ENCODE measurements around the gene IER3IP1. TPM values are rescaled to one million over a fixed set of nuclear protein-coding genes. Genes with fewer than 3 reads are reported as not detected.

IER3IP1 gene
- total and polyA plus RNA-seq, 3 experiments from 2014 or later = 15.6 to 20.9 (median 19.0) TPM

DNA sequence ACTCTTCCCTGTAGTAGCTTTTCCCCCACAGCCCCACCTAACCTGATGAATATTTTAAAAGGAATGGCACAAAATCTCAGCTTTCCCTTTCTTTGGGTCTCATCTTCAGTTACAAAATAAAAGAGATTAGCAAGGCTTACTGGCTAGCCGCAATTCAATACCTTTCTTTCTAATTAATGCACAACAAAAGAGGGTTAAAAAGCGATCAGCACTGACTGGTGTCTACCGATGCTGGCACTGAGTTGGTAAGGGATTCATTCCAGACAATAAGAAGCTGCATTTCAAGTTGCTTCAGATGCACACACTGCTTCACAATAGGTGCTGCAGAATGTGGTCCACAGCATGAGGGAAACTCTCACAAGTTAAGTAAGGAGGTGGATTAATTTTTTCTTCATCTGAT lies 67.8 kb downstream of the IER3IP1 start:
- Histone ChIP-seq H3K36me3 (ENCODE audit: insufficient read depth, low read length) (peaks cover 3% of the 10 kb centered on the region), H3K4me1 (ENCODE audit: insufficient read depth, low read length) (no peaks in the 10 kb centered on the region)

More for the DNA sequence above, 67.8 kb downstream of the IER3IP1 start:
- ChIA-PET CTCF (no interaction called here), POLR2A (no interaction called here)
- no peak for DNase-seq
- no peaks in the 10 kb centered on the region for H3K9me3 Mint-ChIP-seq
- H3K27ac ChIP-seq (ENCODE audit: low read depth, low read length) = no peak overlapping the region
- no peaks in the 10 kb centered on the region for H3K9me3 ChIP-seq (ENCODE audit: low read length)
- no peaks in the 10 kb centered on the region for H3K4me1 Mint-ChIP-seq
- H3K27me3 Mint-ChIP-seq = no peaks in the 10 kb centered on the region
- H3K4me3 Mint-ChIP-seq = no peak overlapping the region
- H3K4me3 ChIP-seq (ENCODE audit: low read length) = no peak overlapping the region
- H3K27me3 ChIP-seq (ENCODE audit: insufficient read depth, low read length, poor library complexity, severe bottlenecking) = no peaks in the 10 kb centered on the region
- H3K36me3 Mint-ChIP-seq = peaks cover 0 to 79% (median 31%) of the 10 kb centered on the region in 3 donors
- H3K27ac Mint-ChIP-seq = peak overlapping the region in 1 of 8 donors; percentile 32

Other genes starting within 250 kb of the IER3IP1 start
- gene ELOA2, start 140.7 kb downstream of the IER3IP1 start, total RNA-seq = not detected
- not detected for gene ELOA2, start 140.7 kb downstream of the IER3IP1 start, polyA plus RNA-seq
- gene HDHD2, start 25.9 kb downstream of the IER3IP1 start, total RNA-seq = 10 to 100 TPM; 25.6 to 27.3 TPM
- 45.7 TPM for gene HDHD2, start 25.9 kb downstream of the IER3IP1 start, polyA plus RNA-seq
- not detected for gene SKOR2, start 75.3 kb upstream of the IER3IP1 start, total RNA-seq
- not detected for gene SKOR2, start 75.3 kb upstream of the IER3IP1 start, polyA plus RNA-seq